Karpas-422 (cell line): ENCODE results near the gene PEBP1. TPM values are rescaled to one million over a fixed set of nuclear protein-coding genes. Genes with fewer than 3 reads are reported as not detected.
A peak's percentile ranks its signal among the peaks of the same experiment; 100 is the strongest.

Experiments
- DNase-seq: peaks from one replicate; pipeline ENCODE4 v3.0.0-alpha.2; 2015
- H2AFZ ChIP-seq: fragments of 200-600 bp; sonication (generic); 2 replicates; pipeline ENCODE4 v1.6.1; 2014; ENCODE audit warnings: antibody characterized with exemption, low read length, mixed read lengths
- H3K27ac ChIP-seq: fragments of 200-600 bp; sonication (generic); 2 replicates; pipeline ENCODE4 v1.5.1; 2014; ENCODE audit warnings: mild to moderate bottlenecking, low read length, moderate library complexity
- H3K27me3 ChIP-seq: fragments of 200-600 bp; sonication (generic); 2 replicates; pipeline ENCODE4 v1.6.1; 2014; ENCODE audit warnings: low read length, mixed read lengths
- H3K36me3 ChIP-seq: fragments of 200-600 bp; sonication (generic); 2 replicates; pipeline ENCODE4 v1.6.1; 2014; ENCODE audit warnings: low read length, mixed read lengths; ENCODE audit not compliant: insufficient read depth
- H3K4me1 ChIP-seq: fragments of 200-600 bp; sonication (generic); 2 replicates; pipeline ENCODE4 v1.6.1; 2014; ENCODE audit warnings: mild to moderate bottlenecking, low read length, mixed read lengths
- H3K4me2 ChIP-seq: fragments of 200-600 bp; sonication (generic); 2 replicates; pipeline ENCODE4 v1.6.1; 2014; ENCODE audit warnings: low read length, low read depth, mild to moderate bottlenecking; ENCODE audit not compliant: poor library complexity, severe bottlenecking
- H3K4me3 ChIP-seq: fragments of 200-600 bp; sonication (generic); 2 replicates; pipeline ENCODE4 v1.5.1; 2014; ENCODE audit warnings: mild to moderate bottlenecking, antibody characterized with exemption, low read length, mixed read lengths
- H3K79me2 ChIP-seq: fragments of 200-600 bp; sonication (generic); 2 replicates; pipeline ENCODE4 v1.6.1; 2014; ENCODE audit warnings: mild to moderate bottlenecking, low read length, mixed read lengths
- H3K9ac ChIP-seq: fragments of 200-600 bp; sonication (generic); 2 replicates; pipeline ENCODE4 v1.6.0; 2014; ENCODE audit warnings: low read length
- H3K9me2 ChIP-seq: fragments of 200-600 bp; sonication (generic), shearing (Covaris generic); replicated peaks from 2 replicates; pipeline ENCODE4 v1.6.0; 2014; ENCODE audit warnings: mild to moderate bottlenecking, low read length, moderate library complexity; ENCODE audit not compliant: insufficient read depth
- H3K9me3 ChIP-seq: fragments of 300-700, 200-600 bp; sonication (generic); 2 replicates; pipeline ENCODE4 v1.6.1; 2014; ENCODE audit warnings: low read length, mixed read lengths
- H4K20me1 ChIP-seq: fragments of 200-600 bp; sonication (generic); 2 replicates; pipeline ENCODE4 v1.6.1; 2014; ENCODE audit warnings: mild to moderate bottlenecking, antibody characterized with exemption, low read length, low read depth; ENCODE audit not compliant: insufficient read depth
- total RNA-seq: library from RNA; depleted of rRNA; stranded (reverse); fragments of >200 nt; shearing (Covaris generic); gene quantifications from 2 replicates; pipeline ENCODE4 v1.2.3, GENCODE V29; 2014; ENCODE audit warnings: low replicate concordance

Gene PEBP1
- total RNA-seq, 1 experiment from 2014 or later = 138 TPM

DNA sequence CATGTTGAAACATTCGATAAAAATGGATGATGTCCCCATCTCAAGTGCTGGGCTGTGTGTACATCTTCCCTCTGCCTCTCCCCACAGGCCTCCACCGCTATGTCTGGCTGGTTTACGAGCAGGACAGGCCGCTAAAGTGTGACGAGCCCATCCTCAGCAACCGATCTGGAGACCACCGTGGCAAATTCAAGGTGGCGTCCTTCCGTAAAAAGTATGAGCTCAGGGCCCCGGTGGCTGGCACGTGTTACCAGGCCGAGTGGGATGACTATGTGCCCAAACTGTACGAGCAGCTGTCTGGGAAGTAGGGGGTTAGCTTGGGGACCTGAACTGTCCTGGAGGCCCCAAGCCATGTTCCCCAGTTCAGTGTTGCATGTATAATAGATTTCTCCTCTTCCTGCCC lies 8.6 kb downstream of the PEBP1 start:
- DNase-seq = no peak
- no peaks in the 10 kb centered on the region for H3K9me3 ChIP-seq
- H3K9me2 ChIP-seq = no peaks in the 10 kb centered on the region
- H3K9ac ChIP-seq = no peak overlapping the region
- no peaks in the 10 kb centered on the region for H3K4me1 ChIP-seq
- H3K27me3 ChIP-seq = no peaks in the 10 kb centered on the region
- no peaks in the 10 kb centered on the region for H4K20me1 ChIP-seq
- H3K27ac ChIP-seq = no peak overlapping the region
- no peak overlapping the region for H3K4me3 ChIP-seq
- peaks cover 36% of the 10 kb centered on the region for H3K36me3 ChIP-seq
- H3K4me2 ChIP-seq = no peak overlapping the region
- H2AFZ ChIP-seq = no peak overlapping the region
- H3K79me2 ChIP-seq = peaks cover 14% of the 10 kb centered on the region; the same call in 1 of the 2 replicates

- no peaks in the 10 kb centered on the region for H3K27me3 ChIP-seq
- no peaks in the 10 kb centered on the region for H3K9me3 ChIP-seq
- H3K36me3 ChIP-seq = peaks cover 35% of the 10 kb centered on the region
- no peaks in the 10 kb centered on the region for H3K9me2 ChIP-seq
- H2AFZ ChIP-seq = no peak overlapping the region
- H3K4me3 ChIP-seq = no peak overlapping the region
- no peaks in the 10 kb centered on the region for H4K20me1 ChIP-seq
- H3K4me2 ChIP-seq = no peak overlapping the region
- no peaks in the 10 kb centered on the region for H3K4me1 ChIP-seq
- H3K79me2 ChIP-seq = peaks cover 12% of the 10 kb centered on the region; the same call in 1 of the 2 replicates
- H3K9ac ChIP-seq = no peak overlapping the region
- no peak for DNase-seq
- no peak overlapping the region for H3K27ac ChIP-seq
These were observed 9.3 kb downstream of the PEBP1 start for GRCh38 chr12:118145113-118145797.

DNA sequence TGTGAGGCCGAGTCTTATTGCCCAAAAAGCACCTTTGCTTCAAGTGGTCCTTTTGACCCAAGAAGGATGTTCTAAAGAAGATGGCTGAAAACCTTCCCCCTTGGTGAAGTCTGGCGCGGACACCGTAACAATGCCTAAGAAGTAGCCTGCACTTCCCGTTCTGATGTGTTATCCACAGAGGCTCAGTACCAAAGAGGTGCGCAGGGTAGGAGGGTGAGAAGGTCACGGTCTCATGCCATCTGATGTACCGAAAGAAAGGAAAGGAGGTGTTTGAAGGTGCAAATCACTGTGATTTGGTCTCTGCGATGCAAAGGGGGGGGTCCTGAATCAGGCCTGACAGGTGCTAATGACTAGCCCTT lies 9.9 kb downstream of the PEBP1 start:
- no peak overlapping the region for H3K27ac ChIP-seq
- no peak overlapping the region for H3K4me3 ChIP-seq
- H2AFZ ChIP-seq = no peak overlapping the region
- H3K9me2 ChIP-seq = no peaks in the 10 kb centered on the region
- H3K4me1 ChIP-seq = no peaks in the 10 kb centered on the region
- H3K79me2 ChIP-seq = peaks cover 12% of the 10 kb centered on the region; the same call in 1 of the 2 replicates
- H3K27me3 ChIP-seq = no peaks in the 10 kb centered on the region
- no peak overlapping the region for H3K9ac ChIP-seq
- peaks cover 33% of the 10 kb centered on the region for H3K36me3 ChIP-seq
- no peak overlapping the region for H3K4me2 ChIP-seq
- DNase-seq = no peak
- no peaks in the 10 kb centered on the region for H4K20me1 ChIP-seq
- H3K9me3 ChIP-seq = no peaks in the 10 kb centered on the region

GRCh38 chr12:118148287-118148686 lies 12.4 kb downstream of the PEBP1 start:
- no peaks in the 10 kb centered on the region for H3K9me2 ChIP-seq
- no peaks in the 10 kb centered on the region for H4K20me1 ChIP-seq
- H3K9me3 ChIP-seq = no peaks in the 10 kb centered on the region
- no peak overlapping the region for H3K4me2 ChIP-seq
- peaks cover 33% of the 10 kb centered on the region for H3K36me3 ChIP-seq
- H3K9ac ChIP-seq = no peak overlapping the region
- H3K79me2 ChIP-seq = peaks cover 6% of the 10 kb centered on the region; the same call in 1 of the 2 replicates
- no peak overlapping the region for H2AFZ ChIP-seq
- no peaks in the 10 kb centered on the region for H3K27me3 ChIP-seq
- no peaks in the 10 kb centered on the region for H3K4me1 ChIP-seq
- H3K27ac ChIP-seq = no peak overlapping the region
- DNase-seq = no peak
- H3K4me3 ChIP-seq = no peak overlapping the region

GRCh38 chr12:118150625-118151024 lies 14.7 kb downstream of the PEBP1 start:
- Histone ChIP-seq H3K27me3 (no peaks in the 10 kb centered on the region), H3K27ac (no peak overlapping the region), H3K9ac (no peak overlapping the region), H3K4me1 (no peaks in the 10 kb centered on the region), H3K79me2 (no peaks in the 10 kb centered on the region), H3K9me3 (no peaks in the 10 kb centered on the region), H2AFZ (no peak overlapping the region), H3K4me3 (no peak overlapping the region), H3K9me2 (no peaks in the 10 kb centered on the region), H4K20me1 (no peaks in the 10 kb centered on the region), H3K4me2 (no peak overlapping the region), H3K36me3 (peaks cover 25% of the 10 kb centered on the region; the same call in 1 of the 2 replicates)
- DNase-seq = no peak

DNA sequence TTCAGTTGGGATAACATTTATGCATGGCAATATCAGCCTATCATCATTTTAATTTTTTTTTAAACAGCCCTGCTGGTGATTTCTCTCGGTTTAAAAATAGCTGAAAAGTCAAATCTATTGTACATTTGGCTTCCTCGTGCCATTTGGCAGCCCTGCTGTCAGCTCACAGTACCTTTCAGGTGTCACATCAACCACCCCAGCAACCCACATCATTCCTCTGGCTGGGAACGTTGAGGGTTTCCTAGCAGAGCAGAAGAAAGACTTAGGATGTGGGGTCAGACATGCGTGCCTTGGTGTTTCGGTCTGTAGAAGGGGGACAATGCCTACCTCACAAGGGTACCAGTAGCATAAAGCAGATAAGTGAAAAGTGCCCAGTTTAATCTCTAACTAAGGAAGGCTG lies 15.8 kb downstream of the PEBP1 start:
- H3K4me3 ChIP-seq = no peak overlapping the region
- no peaks in the 10 kb centered on the region for H4K20me1 ChIP-seq
- no peaks in the 10 kb centered on the region for H3K79me2 ChIP-seq
- no peaks in the 10 kb centered on the region for H3K27me3 ChIP-seq
- no peaks in the 10 kb centered on the region for H3K4me1 ChIP-seq
- no peak overlapping the region for H3K27ac ChIP-seq
- no peaks in the 10 kb centered on the region for H3K9me3 ChIP-seq
- H2AFZ ChIP-seq = no peak overlapping the region
- H3K9ac ChIP-seq = no peak overlapping the region
- H3K9me2 ChIP-seq = no peaks in the 10 kb centered on the region
- DNase-seq = no peak
- peaks cover 21% of the 10 kb centered on the region; the same call in 1 of the 2 replicates for H3K36me3 ChIP-seq
- no peak overlapping the region for H3K4me2 ChIP-seq

- Histone ChIP-seq H2AFZ (no peak overlapping the region), H3K79me2 (no peaks in the 10 kb centered on the region), H3K4me2 (no peak overlapping the region), H3K36me3 (peaks cover 37% of the 10 kb centered on the region; the same call in 1 of the 2 replicates), H3K27me3 (no peaks in the 10 kb centered on the region), H3K9me2 (no peaks in the 10 kb centered on the region), H4K20me1 (no peaks in the 10 kb centered on the region), H3K9ac (no peak overlapping the region), H3K9me3 (no peaks in the 10 kb centered on the region), H3K27ac (no peak overlapping the region), H3K4me1 (no peaks in the 10 kb centered on the region), H3K4me3 (no peak overlapping the region)
- no peak for DNase-seq
These were observed 24.6 kb downstream of the PEBP1 start for GRCh38 chr12:118160536-118160935.

DNA sequence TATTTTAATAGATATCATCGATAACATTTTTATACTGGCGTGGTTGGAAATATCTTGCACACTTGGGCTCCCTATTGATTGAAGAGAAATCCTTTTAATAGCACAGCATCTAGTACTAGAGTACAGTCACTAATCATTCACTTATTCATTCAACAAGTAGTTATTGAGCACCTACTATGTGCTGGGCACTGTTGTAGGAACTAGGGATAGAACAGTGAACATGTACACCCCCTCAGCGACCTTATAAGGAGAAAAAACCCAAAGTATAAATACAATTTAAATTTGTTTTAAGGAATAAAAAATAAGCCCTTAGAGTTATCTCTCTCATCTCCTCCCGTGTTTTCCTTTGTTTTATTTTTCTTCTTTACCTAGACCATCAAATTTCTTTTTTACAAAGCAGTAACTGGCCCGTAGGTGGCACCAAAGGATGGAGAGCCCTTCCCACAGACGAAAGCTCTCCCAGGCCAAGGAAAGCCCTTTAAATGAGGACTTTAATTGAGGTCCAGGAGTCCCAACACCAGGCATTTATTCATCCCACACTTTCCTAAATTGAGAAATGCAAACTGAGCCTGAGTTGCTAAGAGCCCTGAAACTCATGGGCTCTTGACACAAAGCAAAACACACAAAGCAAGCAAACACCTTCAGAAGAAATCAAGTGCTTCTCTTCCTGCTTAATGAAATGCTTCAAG lies 29.0 kb downstream of the PEBP1 start:
- Histone ChIP-seq H3K27me3 (no peaks in the 10 kb centered on the region), H3K9me3 (no peaks in the 10 kb centered on the region), H3K36me3 (peaks cover 23% of the 10 kb centered on the region; the same call in 1 of the 2 replicates), H3K4me1 (peaks cover 8% of the 10 kb centered on the region), H4K20me1 (no peaks in the 10 kb centered on the region), H3K4me3 (no peak overlapping the region), H3K9ac (no peak overlapping the region), H3K4me2 (no peak overlapping the region), H3K79me2 (0 out of 2 replicates have a peak, but pooled peaks cover 3% of the 10 kb centered on the region), H2AFZ (no peak overlapping the region), H3K9me2 (no peaks in the 10 kb centered on the region), H3K27ac (no peak overlapping the region)
- peak; percentile 72 for DNase-seq
